Activated naive CD8-positive, alpha-beta T cell (primary cell): ENCODE results near the gene MISP3.
A peak's percentile ranks its signal among the peaks of the same experiment; 100 is the strongest.
"Not testable (repeated sequence)": the region's sequence is repeated elsewhere in the genome, so short reads cannot be mapped to it uniquely, and the experiment has no call there.

Source experiments
- H3K27ac Mint-ChIP-seq: one replicate; pipeline ENCODE4 v1.8.0; 2021; ENCODE audit warnings: mixed read lengths
- H3K27me3 Mint-ChIP-seq: one replicate; pipeline ENCODE4 v1.8.0; 2021; ENCODE audit warnings: mixed read lengths
- H3K36me3 Mint-ChIP-seq: one replicate; pipeline ENCODE4 v1.8.0; 2021; ENCODE audit warnings: mixed read lengths
- H3K4me1 Mint-ChIP-seq: one replicate; pipeline ENCODE4 v1.8.0; 2021; ENCODE audit warnings: low read depth, mixed read lengths
- H3K4me3 Mint-ChIP-seq: one replicate; pipeline ENCODE4 v1.8.0; 2021; ENCODE audit warnings: mild to moderate bottlenecking, mixed read lengths
- H3K9me3 Mint-ChIP-seq: one replicate; pipeline ENCODE4 v1.8.0; 2021; ENCODE audit warnings: low read depth, mixed read lengths

Gene MISP3

DNA sequence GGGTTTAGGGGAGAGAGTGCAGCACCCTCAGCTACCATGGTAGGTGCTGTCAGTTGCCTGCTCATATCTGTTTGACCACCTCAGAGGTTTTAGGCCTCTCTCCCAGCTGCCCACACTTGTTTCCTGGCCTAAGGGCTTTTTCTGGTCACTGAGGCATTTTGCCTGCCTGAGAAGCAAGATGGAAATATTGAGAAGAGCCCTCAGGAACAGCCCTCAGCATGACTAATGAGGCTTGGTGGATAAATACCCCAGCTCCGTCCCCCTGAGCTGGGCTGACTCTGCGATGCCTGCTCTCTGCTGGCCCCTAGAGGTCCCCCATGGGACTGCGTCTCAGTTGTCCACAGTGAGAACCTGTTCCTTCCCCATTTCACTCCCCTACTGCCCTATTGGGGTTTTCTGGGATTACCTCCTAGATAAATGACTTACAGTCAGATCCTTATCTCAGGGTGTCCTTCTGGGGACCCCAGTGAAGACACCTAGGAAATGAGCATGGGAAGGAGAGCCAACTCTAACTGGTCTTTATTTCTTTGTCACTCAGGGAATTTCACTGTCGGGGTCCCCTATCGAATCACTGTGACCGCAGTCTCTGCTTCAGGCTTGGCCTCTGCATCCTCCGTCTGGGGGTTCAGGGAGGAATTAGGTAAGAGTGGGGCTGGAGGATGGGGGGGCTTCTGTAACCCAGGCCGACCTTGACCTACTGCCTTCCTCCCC, 24.0 kb upstream of the MISP3 start:
- H3K36me3 Mint-ChIP-seq, result peaks cover 5% of the 10 kb centered on the region
- peak overlapping the region; percentile 28 for H3K27ac Mint-ChIP-seq
- no peaks in the 10 kb centered on the region for H3K9me3 Mint-ChIP-seq
- H3K27me3 Mint-ChIP-seq, result no peaks in the 10 kb centered on the region
- H3K4me1 Mint-ChIP-seq, result peaks cover 9% of the 10 kb centered on the region
- H3K4me3 Mint-ChIP-seq, result no peak overlapping the region

- H3K4me1 Mint-ChIP-seq, result peaks cover 10% of the 10 kb centered on the region
- no peak overlapping the region for H3K27ac Mint-ChIP-seq
- H3K9me3 Mint-ChIP-seq, result no peaks in the 10 kb centered on the region
- H3K4me3 Mint-ChIP-seq, result no peak overlapping the region
- no peaks in the 10 kb centered on the region for H3K27me3 Mint-ChIP-seq
- H3K36me3 Mint-ChIP-seq, result peaks cover 5% of the 10 kb centered on the region
These were observed 22.1 kb upstream of the MISP3 start for GRCh38 chr19:14050512-14050911.

- H3K36me3 Mint-ChIP-seq, H3K4me3 Mint-ChIP-seq, H3K27me3 Mint-ChIP-seq, H3K4me1 Mint-ChIP-seq, H3K27ac Mint-ChIP-seq, H3K9me3 Mint-ChIP-seq: not testable (repeated sequence)
These were observed 21.6 kb upstream of the MISP3 start for GRCh38 chr19:14050961-14051360.

DNA sequence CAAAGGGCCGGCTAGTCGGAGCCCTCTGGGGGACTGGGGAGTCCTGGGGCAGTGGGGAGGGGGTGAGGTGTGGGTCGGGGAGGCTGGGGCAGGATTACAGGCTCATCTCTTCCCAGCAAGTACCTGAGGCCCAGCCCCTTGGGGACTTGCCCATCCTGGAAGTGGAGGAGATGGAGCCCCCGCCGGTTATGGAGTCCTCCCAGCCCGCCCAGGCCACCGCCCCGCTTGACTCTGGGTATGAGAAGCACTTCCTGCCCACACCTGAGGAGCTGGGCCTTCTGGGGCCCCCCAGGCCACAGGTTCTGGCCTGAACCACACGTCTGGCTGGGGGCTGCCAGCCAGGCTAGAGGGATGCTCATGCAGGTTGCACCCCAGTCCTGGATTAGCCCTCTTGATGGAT, 20.6 kb upstream of the MISP3 start:
- Mint-ChIP-seq H3K4me1 (peaks cover 6% of the 10 kb centered on the region), H3K27me3 (no peaks in the 10 kb centered on the region), H3K9me3 (no peaks in the 10 kb centered on the region), H3K27ac (no peak overlapping the region), H3K36me3 (peaks cover 5% of the 10 kb centered on the region), H3K4me3 (no peak overlapping the region)

GRCh38 chr19:14052470-14052869, 20.1 kb upstream of the MISP3 start:
- H3K9me3 Mint-ChIP-seq, result no peaks in the 10 kb centered on the region
- peaks cover 6% of the 10 kb centered on the region for H3K4me1 Mint-ChIP-seq
- no peak overlapping the region for H3K4me3 Mint-ChIP-seq
- no peaks in the 10 kb centered on the region for H3K27me3 Mint-ChIP-seq
- no peak overlapping the region for H3K27ac Mint-ChIP-seq
- H3K36me3 Mint-ChIP-seq, result peaks cover 5% of the 10 kb centered on the region

DNA sequence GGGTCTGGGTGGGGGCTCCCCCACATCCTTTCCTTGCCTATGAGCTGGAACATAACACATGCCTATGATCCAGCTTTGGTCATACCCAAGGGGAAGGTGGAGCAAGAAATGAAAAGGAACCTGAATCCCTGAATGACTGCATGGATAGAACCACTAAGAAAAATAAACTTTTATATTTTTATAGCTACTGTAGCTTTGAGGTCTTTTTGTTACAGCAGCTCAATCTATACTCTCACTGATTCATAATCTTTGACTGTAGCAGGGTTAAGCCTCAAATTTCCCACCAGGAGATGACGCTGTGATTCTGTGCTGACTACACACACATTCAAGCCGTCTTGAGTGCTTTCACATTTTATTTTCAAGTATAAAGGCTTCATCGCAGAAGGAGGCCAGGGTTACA, 19.6 kb upstream of the MISP3 start:
- H3K27me3 Mint-ChIP-seq, result no peaks in the 10 kb centered on the region
- H3K9me3 Mint-ChIP-seq, result no peaks in the 10 kb centered on the region
- no peak overlapping the region for H3K4me3 Mint-ChIP-seq
- peaks cover 5% of the 10 kb centered on the region for H3K36me3 Mint-ChIP-seq
- H3K27ac Mint-ChIP-seq, result no peak overlapping the region
- H3K4me1 Mint-ChIP-seq, result peaks cover 9% of the 10 kb centered on the region

GRCh38 chr19:14053500-14053899, 19.1 kb upstream of the MISP3 start:
- peaks cover 5% of the 10 kb centered on the region for H3K36me3 Mint-ChIP-seq
- no peak overlapping the region for H3K27ac Mint-ChIP-seq

DNA sequence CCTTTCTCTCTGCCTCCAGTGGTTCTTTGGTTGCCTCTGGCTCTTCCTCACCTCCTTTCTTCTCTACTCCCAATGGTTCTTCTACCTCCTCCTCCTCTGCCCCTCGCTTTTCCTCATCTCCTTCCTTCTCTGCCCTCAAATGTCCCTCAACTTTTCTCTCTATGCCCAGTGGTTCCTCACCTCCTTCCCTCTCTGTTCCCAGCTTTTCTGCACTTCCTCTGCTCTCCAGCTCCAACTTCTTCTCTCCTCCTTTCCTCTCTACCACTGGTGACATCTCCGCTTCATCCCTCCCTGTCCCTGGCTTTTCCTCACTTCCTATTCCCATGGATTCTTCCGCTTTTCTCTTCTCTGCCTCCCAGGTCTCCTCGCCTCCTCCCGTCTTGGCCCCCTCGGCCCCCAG, 18.5 kb upstream of the MISP3 start:
- Mint-ChIP-seq H3K27ac (no peak overlapping the region), H3K9me3 (no peaks in the 10 kb centered on the region), H3K4me3 (no peak overlapping the region), H3K27me3 (peaks cover 8% of the 10 kb centered on the region), H3K36me3 (peaks cover 5% of the 10 kb centered on the region), H3K4me1 (peaks cover 13% of the 10 kb centered on the region)

More at GRCh38 chr19:14053500-14053899, 19.1 kb upstream of the MISP3 start:
- H3K4me3 Mint-ChIP-seq, result no peak overlapping the region
- peaks cover 4% of the 10 kb centered on the region for H3K27me3 Mint-ChIP-seq
- peaks cover 12% of the 10 kb centered on the region for H3K4me1 Mint-ChIP-seq
- no peaks in the 10 kb centered on the region for H3K9me3 Mint-ChIP-seq

DNA sequence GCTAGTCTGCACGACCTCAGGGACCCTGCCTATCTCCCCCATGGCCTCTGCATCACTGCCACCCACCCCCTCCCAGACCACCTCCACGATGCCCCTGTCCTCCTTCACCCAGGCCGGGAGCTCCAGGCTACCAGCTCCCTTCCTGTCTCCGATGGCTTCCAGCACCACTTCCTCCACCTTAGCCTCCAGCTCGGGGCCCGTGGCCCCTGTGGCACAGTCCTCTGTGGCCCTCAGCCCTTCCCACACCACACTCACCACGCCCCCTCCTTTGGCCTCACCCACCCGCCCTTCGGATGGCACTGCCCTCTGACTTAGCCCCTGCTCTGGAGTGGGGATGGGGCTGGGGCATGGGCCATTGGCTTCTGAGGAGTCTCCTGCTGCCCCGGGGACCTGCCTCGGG, 17.9 kb upstream of the MISP3 start:
- no peak overlapping the region for H3K27ac Mint-ChIP-seq
- peaks cover 13% of the 10 kb centered on the region for H3K4me1 Mint-ChIP-seq
- H3K4me3 Mint-ChIP-seq, result no peak overlapping the region
- no peaks in the 10 kb centered on the region for H3K9me3 Mint-ChIP-seq
- peaks cover 5% of the 10 kb centered on the region for H3K36me3 Mint-ChIP-seq
- peaks cover 11% of the 10 kb centered on the region for H3K27me3 Mint-ChIP-seq

DNA sequence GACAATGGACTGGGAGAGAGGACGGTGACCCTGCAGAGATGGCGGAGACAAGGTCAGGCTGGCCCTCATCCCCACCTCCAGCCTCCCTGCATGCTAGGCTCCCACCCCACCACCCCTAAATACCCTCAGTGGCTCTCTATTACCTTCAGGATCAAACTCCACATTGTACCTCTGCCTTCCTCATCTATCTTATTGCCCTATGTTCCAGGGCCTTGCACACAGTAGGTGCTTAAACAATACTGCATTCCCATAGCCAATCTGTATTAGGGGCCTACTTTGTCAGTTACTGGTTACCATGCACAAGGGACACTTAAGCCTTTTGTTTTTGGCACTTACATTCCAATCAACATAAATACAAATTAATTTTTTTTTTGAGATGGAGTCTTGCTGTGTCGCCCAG, 17.2 kb upstream of the MISP3 start:
- Mint-ChIP-seq H3K27me3 (peaks cover 16% of the 10 kb centered on the region), H3K9me3 (no peaks in the 10 kb centered on the region), H3K4me3 (no peak overlapping the region), H3K4me1 (peaks cover 13% of the 10 kb centered on the region), H3K27ac (no peak overlapping the region), H3K36me3 (peaks cover 5% of the 10 kb centered on the region)

GRCh38 chr19:14056069-14056666, 16.4 kb upstream of the MISP3 start:
- Mint-ChIP-seq H3K4me3 (no peak overlapping the region), H3K9me3 (no peaks in the 10 kb centered on the region)

GRCh38 chr19:14056741-14057356, 15.7 kb upstream of the MISP3 start:
- Mint-ChIP-seq H3K27ac (no peak overlapping the region), H3K9me3 (no peaks in the 10 kb centered on the region), H3K27me3 (peaks cover 19% of the 10 kb centered on the region), H3K4me3 (peak overlapping the region; percentile 61), H3K4me1 (peaks cover 13% of the 10 kb centered on the region), H3K36me3 (peaks cover 5% of the 10 kb centered on the region)

More at GRCh38 chr19:14056069-14056666, 16.4 kb upstream of the MISP3 start:
- H3K27me3 Mint-ChIP-seq, result peaks cover 19% of the 10 kb centered on the region
- peaks cover 13% of the 10 kb centered on the region for H3K4me1 Mint-ChIP-seq
- no peak overlapping the region for H3K27ac Mint-ChIP-seq
- H3K36me3 Mint-ChIP-seq, result peaks cover 5% of the 10 kb centered on the region

DNA sequence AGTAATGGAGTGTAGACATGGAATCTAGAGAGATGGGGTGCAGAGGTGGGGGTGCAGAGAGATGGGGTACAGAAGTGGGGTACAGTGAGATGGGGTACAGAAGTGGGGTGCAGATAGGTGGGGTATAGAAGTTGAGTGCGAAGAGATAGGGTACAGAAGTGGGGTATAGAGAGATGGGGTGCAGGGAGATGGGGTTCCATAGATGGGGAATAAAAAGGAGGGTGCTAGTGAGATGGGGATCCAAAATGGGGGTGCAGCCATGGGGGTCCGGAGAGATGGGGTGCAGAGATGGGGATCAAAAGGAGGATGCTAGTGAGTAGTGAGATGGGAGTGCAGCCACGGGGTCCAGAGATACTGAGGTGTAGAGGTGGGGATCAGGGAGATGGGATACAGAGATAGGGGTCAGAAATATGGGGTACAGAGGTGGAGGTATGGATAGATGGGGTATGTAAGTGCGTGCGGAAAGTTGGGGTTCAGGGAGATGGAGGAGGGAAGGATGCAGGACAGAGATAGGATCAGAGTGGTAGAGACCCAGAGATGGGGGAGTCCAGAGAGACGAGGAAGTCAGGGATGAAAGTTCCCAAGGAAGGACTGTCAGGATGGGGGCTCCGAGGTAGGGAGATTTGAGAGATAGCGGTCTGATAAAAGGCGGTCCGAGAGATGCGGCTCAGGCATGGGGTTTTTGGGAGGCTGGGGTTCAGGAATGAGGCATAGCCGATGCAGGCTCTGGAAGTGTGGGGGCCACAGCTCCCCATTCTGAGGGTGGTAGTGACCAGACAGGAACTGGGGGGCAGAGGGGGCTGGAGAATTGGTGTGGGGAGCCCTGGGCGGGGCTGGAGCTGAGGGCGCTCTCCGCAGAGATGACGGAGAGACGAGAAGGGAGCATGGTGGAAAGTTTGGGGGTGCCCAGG, 14.1 kb upstream of the MISP3 start:
- H3K9me3 Mint-ChIP-seq, result no peaks in the 10 kb centered on the region
- peaks cover 13% of the 10 kb centered on the region for H3K4me1 Mint-ChIP-seq
- peak overlapping the region; percentile 65 for H3K4me3 Mint-ChIP-seq
- no peaks in the 10 kb centered on the region for H3K36me3 Mint-ChIP-seq
- no peak overlapping the region for H3K27ac Mint-ChIP-seq
- peaks cover 19% of the 10 kb centered on the region for H3K27me3 Mint-ChIP-seq

GRCh38 chr19:14059093-14059480, 13.5 kb upstream of the MISP3 start:
- peak overlapping the region; percentile 65 for H3K4me3 Mint-ChIP-seq

More at GRCh38 chr19:14059093-14059480, 13.5 kb upstream of the MISP3 start:
- H3K9me3 Mint-ChIP-seq, result no peaks in the 10 kb centered on the region
- peaks cover 12% of the 10 kb centered on the region for H3K4me1 Mint-ChIP-seq
- H3K36me3 Mint-ChIP-seq, result no peaks in the 10 kb centered on the region
- no peak overlapping the region for H3K27ac Mint-ChIP-seq
- peaks cover 19% of the 10 kb centered on the region for H3K27me3 Mint-ChIP-seq
